ENCODE data around the gene PRG2.
"Not testable (repeated sequence)": the region's sequence is repeated elsewhere in the genome, so short reads cannot be mapped to it uniquely, and the experiment has no call there.

The PRG2 gene

GRCh38 chr11:57344826-57345225 lies 45.6 kb downstream of the PRG2 start:
- no peak for DNase-seq (ENCODE audit: low read depth)

GRCh38 chr11:57343825-57344224 lies 46.6 kb downstream of the PRG2 start:
- DNase-seq (ENCODE audit: low read depth): no peak

GRCh38 chr11:57342702-57343101 lies 47.7 kb downstream of the PRG2 start:
- DNase-seq (ENCODE audit: low read depth): no peak

- DNase-seq (ENCODE audit: low read depth): no peak
These were observed 49.1 kb downstream of the PRG2 start for GRCh38 chr11:57341250-57341808.

- DNase-seq (ENCODE audit: low read depth): no peak
These were observed 50.3 kb downstream of the PRG2 start for GRCh38 chr11:57340039-57340615.

- no peak for DNase-seq (ENCODE audit: low read depth)
These were observed 51.1 kb downstream of the PRG2 start for GRCh38 chr11:57339328-57339727.

GRCh38 chr11:57338142-57338541 lies 52.3 kb downstream of the PRG2 start, which contains the start of gene P2RX3:
Gene P2RX3, plus strand, starts transcription at chr11:57338352. Its CDS starts 199 bp downstream, at chr11:57338551.
- DNase-seq (ENCODE audit: low read depth): no peak

GRCh38 chr11:57336856-57337255 lies 53.6 kb downstream of the PRG2 start:
- DNase-seq (ENCODE audit: low read depth): not testable (repeated sequence)
